Epithelial cell of esophagus (primary cell): ENCODE results near the gene KLF13.
A peak's percentile ranks its signal among the peaks of the same experiment; 100 is the strongest.

Experiments used
- DNase-seq: peaks from one replicate; pipeline ENCODE4 v3.0.0; 2010; ENCODE audit warnings: low read depth
- H3K4me3 ChIP-seq: 2 replicates; pipeline ENCODE4 v1.5.1; 2011; ENCODE audit warnings: mild to moderate bottlenecking, low read length, control low read depth
- CTCF ChIP-seq: IDR thresholded peaks from 2 replicates; pipeline ENCODE4 v1.5.1; 2011; ENCODE audit warnings: low read depth, mild to moderate bottlenecking, low read length, control low read depth, inconsistent platforms; ENCODE audit not compliant: insufficient read depth; ENCODE audit errors: missing control alignments

KLF13 gene

GRCh38 chr15:31405200-31405920 lies 78.7 kb downstream of the KLF13 start:
- H3K4me3 ChIP-seq, result no peak overlapping the region
- peak; percentile 42 for DNase-seq
- TF ChIP-seq CTCF, result no peak

- H3K4me3 ChIP-seq, result no peak overlapping the region
- TF ChIP-seq CTCF, result no peak
- no peak for DNase-seq
These were observed 80.7 kb downstream of the KLF13 start for GRCh38 chr15:31407376-31407775.

GRCh38 chr15:31407851-31408250 lies 81.2 kb downstream of the KLF13 start:
- H3K4me3 ChIP-seq, result no peak overlapping the region
- no peak for DNase-seq
- TF ChIP-seq CTCF, result no peak

GRCh38 chr15:31408724-31409123 lies 82.1 kb downstream of the KLF13 start:
- no peak for TF ChIP-seq CTCF
- H3K4me3 ChIP-seq, result no peak overlapping the region
- no peak for DNase-seq

GRCh38 chr15:31409171-31409570 lies 82.5 kb downstream of the KLF13 start:
- no peak overlapping the region for H3K4me3 ChIP-seq
- no peak for TF ChIP-seq CTCF
- DNase-seq, result no peak

- H3K4me3 ChIP-seq, result no peak overlapping the region
- TF ChIP-seq CTCF, result no peak
- DNase-seq, result peak; percentile 56
These were observed 86.2 kb downstream of the KLF13 start for GRCh38 chr15:31412824-31413223.

GRCh38 chr15:31415201-31415600 lies 88.6 kb downstream of the KLF13 start:
- no peak for TF ChIP-seq CTCF
- no peak overlapping the region for H3K4me3 ChIP-seq
- no peak for DNase-seq
